Muscle layer of duodenum (tissue), 2 donors: ENCODE data around the gene SDCBP2.
"Not testable (repeated sequence)": the region's sequence is repeated elsewhere in the genome, so short reads cannot be mapped to it uniquely, and the experiment has no call there.

Experiments used
- H3K27ac ChIP-seq: one replicate; pipeline ENCODE4 v1.7.0; 2013; ENCODE audit warnings: mild to moderate bottlenecking, low read length
- H3K27me3 ChIP-seq: one replicate; pipeline ENCODE4 v1.7.0; 2013; ENCODE audit warnings: low read depth, mild to moderate bottlenecking, control low read depth, low read length
- H3K36me3 ChIP-seq, 2 donors: one replicate each; pipeline ENCODE4 v1.7.0; 2013; ENCODE audit warnings: low read length in 2 of 2, control low read depth in 1 of 2, mild to moderate bottlenecking in 1 of 2; ENCODE audit not compliant: insufficient read depth in 2 of 2, control insufficient read depth in 1 of 2
- H3K4me1 ChIP-seq, 2 donors: one replicate each; pipeline ENCODE4 v1.7.0; 2013; ENCODE audit warnings: low read length in 2 of 2, mild to moderate bottlenecking in 2 of 2, control low read depth in 1 of 2, moderate library complexity in 1 of 2; ENCODE audit not compliant: insufficient read depth in 2 of 2, control insufficient read depth in 1 of 2
- H3K4me3 ChIP-seq, 2 donors: one replicate each; pipeline ENCODE4 v1.7.0; 2013; ENCODE audit warnings: low read length in 2 of 2, low read depth in 1 of 2, mild to moderate bottlenecking in 1 of 2
- H3K9me3 ChIP-seq, 2 donors: one replicate each; pipeline ENCODE4 v1.7.0; 2013; ENCODE audit warnings: low read length in 2 of 2, control low read depth in 1 of 2, mild to moderate bottlenecking in 1 of 2; ENCODE audit not compliant: control insufficient read depth in 1 of 2
- donor health status: healthy.

SDCBP2 gene

DNA sequence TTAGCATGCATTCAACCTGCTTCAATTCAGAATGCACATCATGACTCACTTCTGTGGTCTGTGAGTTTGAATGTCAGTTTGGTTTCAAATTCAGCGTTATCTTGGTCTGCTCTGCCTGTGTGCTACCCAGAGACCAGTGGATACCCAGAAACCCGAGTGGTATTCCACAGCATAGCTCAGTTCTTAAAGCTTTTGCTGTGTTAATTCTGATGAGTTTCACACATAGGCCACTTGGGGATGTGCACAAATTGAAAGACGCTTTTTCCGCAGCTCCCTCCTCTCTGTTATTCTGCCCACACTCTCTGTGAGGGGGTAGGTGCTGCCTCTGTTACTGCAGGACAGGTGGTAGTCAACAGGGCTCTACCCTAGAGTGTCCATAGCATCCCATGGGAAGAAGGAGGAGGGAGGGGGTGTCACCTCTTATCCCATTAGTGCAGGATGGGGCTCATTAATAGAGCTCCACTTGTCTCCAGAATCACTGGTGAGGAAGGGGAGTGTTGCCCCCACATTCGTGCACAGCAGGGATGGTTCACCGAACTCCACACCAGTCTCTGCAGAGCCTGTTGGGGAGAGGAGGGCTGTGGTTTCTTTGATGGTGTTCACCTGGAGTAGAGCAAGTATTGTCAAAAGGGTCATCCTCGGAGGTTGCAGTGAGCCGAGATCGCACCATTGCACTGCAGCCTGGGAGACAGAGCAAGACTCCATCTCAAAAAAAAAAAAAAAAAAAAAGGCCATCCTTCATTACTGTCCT lies 29.2 kb upstream of the SDCBP2 start:
- Histone ChIP-seq H3K9me3 (peaks cover 0 to 2% of the 10 kb centered on the region in 2 donors), H3K36me3 (peaks cover 22 to 42% of the 10 kb centered on the region in 2 donors), H3K27me3 (no peaks in the 10 kb centered on the region), H3K4me3 (no peak overlapping the region), H3K4me1 (no peaks in the 10 kb centered on the region), H3K27ac (no peak overlapping the region)

- Histone ChIP-seq H3K4me3 (no peak overlapping the region), H3K9me3 (peaks cover 0 to 2% of the 10 kb centered on the region in 2 donors), H3K27me3 (no peaks in the 10 kb centered on the region), H3K4me1 (no peaks in the 10 kb centered on the region), H3K36me3 (peaks cover 3 to 25% of the 10 kb centered on the region in 2 donors), H3K27ac (no peak overlapping the region)
Measured at GRCh38 chr20:1353956-1354355, 25.0 kb upstream of the SDCBP2 start.

- no peaks in the 10 kb centered on the region for H3K4me1 ChIP-seq
- H3K36me3 ChIP-seq: no peaks in the 10 kb centered on the region
- no peak overlapping the region for H3K27ac ChIP-seq
- H3K9me3 ChIP-seq: peaks cover 0 to 3% of the 10 kb centered on the region in 2 donors
- no peak overlapping the region for H3K4me3 ChIP-seq
- no peaks in the 10 kb centered on the region for H3K27me3 ChIP-seq
Measured at GRCh38 chr20:1346315-1346969, 17.5 kb upstream of the SDCBP2 start.

- Histone ChIP-seq H3K36me3 (no peaks in the 10 kb centered on the region), H3K27me3 (no peaks in the 10 kb centered on the region), H3K9me3 (peaks cover 0 to 3% of the 10 kb centered on the region in 2 donors), H3K4me3 (no peak overlapping the region), H3K4me1 (no peaks in the 10 kb centered on the region), H3K27ac (no peak overlapping the region)
Measured at GRCh38 chr20:1345756-1346093, 16.8 kb upstream of the SDCBP2 start.

DNA sequence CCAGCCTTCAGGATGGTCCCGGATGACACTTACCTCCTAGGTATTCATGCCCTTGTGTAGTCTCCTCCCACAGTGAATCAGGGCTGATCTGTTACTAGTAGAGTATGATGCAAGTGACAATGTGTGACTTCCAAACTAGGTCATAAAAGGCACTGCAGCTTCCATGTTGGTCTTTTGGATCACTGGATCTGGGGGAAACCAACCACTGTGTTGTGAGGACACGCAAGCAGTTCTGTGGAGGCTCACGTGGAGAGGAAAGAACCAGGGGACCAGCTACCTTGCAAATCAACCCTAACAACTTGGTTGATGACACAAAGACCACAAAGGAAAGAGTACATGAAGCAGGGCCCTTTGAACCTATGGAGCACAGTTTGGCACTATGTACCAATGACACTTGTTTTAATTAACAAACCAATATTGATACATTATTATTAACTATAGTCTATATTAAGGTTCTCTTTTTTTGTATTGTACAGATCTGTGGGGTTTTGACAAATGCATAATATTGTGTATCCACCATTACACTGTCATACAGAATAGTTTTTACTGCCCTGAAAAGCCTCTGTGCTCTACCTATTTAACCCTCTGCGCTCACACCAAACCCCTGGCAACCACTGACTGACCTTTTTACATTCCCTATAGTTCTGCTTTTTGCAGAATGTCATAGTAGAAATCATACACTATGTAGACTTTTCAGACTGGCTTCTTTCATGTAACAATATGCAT lies 16.3 kb upstream of the SDCBP2 start:
- Histone ChIP-seq H3K36me3 (no peaks in the 10 kb centered on the region), H3K4me3 (no peak overlapping the region), H3K27me3 (no peaks in the 10 kb centered on the region), H3K4me1 (no peaks in the 10 kb centered on the region), H3K9me3 (peaks cover 0 to 3% of the 10 kb centered on the region in 2 donors), H3K27ac (no peak overlapping the region)

GRCh38 chr20:1343446-1344124 lies 14.6 kb upstream of the SDCBP2 start:
- not testable (repeated sequence) for H3K4me3 ChIP-seq, H3K36me3 ChIP-seq, H3K27ac ChIP-seq, H3K27me3 ChIP-seq, H3K9me3 ChIP-seq, H3K4me1 ChIP-seq

DNA sequence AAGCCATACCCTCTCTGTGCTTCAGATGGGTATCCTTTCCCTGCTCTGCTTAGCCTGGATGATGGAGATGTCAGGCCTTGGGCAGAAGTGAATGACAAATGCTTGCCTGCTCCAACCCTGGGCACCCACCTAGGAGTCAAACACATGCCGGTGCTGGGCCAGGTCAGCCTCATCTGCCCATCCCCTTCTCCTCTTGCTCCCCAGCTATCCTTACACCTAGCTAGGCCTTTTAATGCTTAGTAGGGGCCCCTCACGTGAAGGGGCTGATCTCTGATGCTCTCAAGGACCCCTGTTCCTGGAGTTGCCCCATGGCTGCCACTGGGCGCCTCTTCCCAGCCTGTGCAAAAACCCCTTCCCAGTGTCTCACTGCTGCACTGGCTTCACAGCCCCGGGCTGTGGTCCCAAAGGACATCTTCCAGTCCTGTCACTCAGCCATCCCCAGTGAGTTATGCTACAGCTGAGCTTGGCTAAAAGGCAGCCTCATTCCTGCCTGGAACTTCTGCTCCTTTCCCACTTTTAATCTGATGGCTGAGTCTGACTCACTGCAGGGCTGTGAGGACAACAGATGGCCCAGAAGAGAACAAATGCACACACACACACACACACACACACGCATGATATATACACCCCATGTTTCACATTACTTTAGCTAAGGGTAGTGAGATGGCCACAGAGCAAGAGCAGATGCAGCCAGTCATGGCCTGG lies 12.8 kb upstream of the SDCBP2 start:
- Histone ChIP-seq H3K36me3 (no peaks in the 10 kb centered on the region), H3K9me3 (no peaks in the 10 kb centered on the region), H3K27me3 (no peaks in the 10 kb centered on the region), H3K4me3 (no peak overlapping the region), H3K27ac (no peak overlapping the region), H3K4me1 (peaks cover 0 to 11% of the 10 kb centered on the region in 2 donors)

DNA sequence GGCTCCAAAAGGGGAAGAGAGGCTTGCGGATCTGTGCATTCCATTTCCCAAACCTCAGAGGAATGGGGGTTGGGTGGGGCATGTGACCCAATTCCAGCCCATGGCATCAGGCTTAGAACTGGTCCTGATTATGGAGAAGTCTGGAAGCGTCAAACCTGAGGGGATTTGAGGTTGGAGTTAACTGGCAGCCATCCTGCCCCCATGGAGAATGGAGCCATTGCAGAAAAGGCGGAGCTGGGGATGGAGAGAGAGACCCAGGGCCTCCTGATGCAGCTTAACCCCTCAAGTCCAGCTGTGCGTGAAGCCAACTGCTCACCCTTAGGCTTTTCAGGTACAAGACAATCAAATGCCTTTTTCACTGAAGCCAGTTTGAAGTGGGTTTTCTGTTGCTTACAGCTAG lies 9.9 kb upstream of the SDCBP2 start:
- H3K36me3 ChIP-seq: no peaks in the 10 kb centered on the region
- H3K4me1 ChIP-seq: peaks cover 0 to 14% of the 10 kb centered on the region in 2 donors
- H3K4me3 ChIP-seq: no peak overlapping the region
- H3K27ac ChIP-seq: no peak overlapping the region
- no peaks in the 10 kb centered on the region for H3K27me3 ChIP-seq
- no peaks in the 10 kb centered on the region for H3K9me3 ChIP-seq

- Histone ChIP-seq H3K27me3 (no peaks in the 10 kb centered on the region), H3K27ac (no peak overlapping the region), H3K4me1 (peaks cover 0 to 14% of the 10 kb centered on the region in 2 donors)
Measured at GRCh38 chr20:1338096-1338495, 9.2 kb upstream of the SDCBP2 start.

GRCh38 chr20:1337441-1337840 lies 8.5 kb upstream of the SDCBP2 start:
- H3K27ac ChIP-seq: peak overlapping the region; percentile 5
- H3K9me3 ChIP-seq: no peaks in the 10 kb centered on the region
- no peaks in the 10 kb centered on the region for H3K27me3 ChIP-seq
- peaks cover 0 to 12% of the 10 kb centered on the region in 2 donors for H3K36me3 ChIP-seq
- no peak overlapping the region for H3K4me3 ChIP-seq
- peaks cover 0 to 14% of the 10 kb centered on the region in 2 donors for H3K4me1 ChIP-seq

More at GRCh38 chr20:1338096-1338495, 9.2 kb upstream of the SDCBP2 start:
- Histone ChIP-seq H3K36me3 (peaks cover 0 to 5% of the 10 kb centered on the region in 2 donors), H3K9me3 (no peaks in the 10 kb centered on the region), H3K4me3 (no peak overlapping the region)
